Fibroblast of villous mesenchyme (primary cell): ENCODE data around the gene ADGRE1. TPM values are rescaled to one million over a fixed set of nuclear protein-coding genes. Genes with fewer than 3 reads are reported as not detected.

Experiments used
- DNase-seq: peaks from one replicate; pipeline ENCODE4 v3.0.0-alpha.2; 2010; ENCODE audit warnings: low read depth
- H3K4me3 ChIP-seq: 2 replicates; pipeline ENCODE4 v1.5.1; 2011; ENCODE audit warnings: low read depth, mild to moderate bottlenecking, low read length
- total RNA-seq: library from RNA; depleted of rRNA; stranded (reverse); fragments of >200 nt; gene quantifications from 2 replicates; pipeline ENCODE4 v1.2.3, GENCODE V29; 2012
- TF ChIP-seq, protein P1 (sequence below): IDR thresholded peaks from 2 replicates; pipeline ENCODE4 v1.5.1; 2012; ENCODE audit warnings: low read depth, mild to moderate bottlenecking, low read length; ENCODE audit not compliant: insufficient read depth

Gene ADGRE1
- total RNA-seq, 1 donor: not detected

DNA sequence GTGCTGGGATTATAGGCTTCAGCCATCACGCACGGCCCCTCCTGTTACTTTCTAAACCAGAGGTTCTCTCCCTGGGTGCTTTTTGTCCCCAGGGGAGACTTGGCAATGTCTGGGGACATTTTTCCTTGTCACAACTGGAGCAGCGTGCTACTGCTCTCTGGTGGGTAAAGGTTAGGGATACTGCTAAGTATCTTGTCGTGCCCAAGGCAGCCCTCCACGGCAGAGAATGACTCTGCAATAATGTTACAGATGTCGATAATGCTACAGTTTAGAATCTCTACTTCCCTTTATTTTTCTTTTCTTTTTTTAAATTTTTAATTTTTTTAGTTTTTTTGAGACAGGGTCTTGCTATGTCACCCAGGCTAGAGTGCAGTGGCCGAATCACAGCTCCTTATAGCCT is 38.0 kb downstream of the ADGRE1 start:
- TF ChIP-seq, protein P1, sequence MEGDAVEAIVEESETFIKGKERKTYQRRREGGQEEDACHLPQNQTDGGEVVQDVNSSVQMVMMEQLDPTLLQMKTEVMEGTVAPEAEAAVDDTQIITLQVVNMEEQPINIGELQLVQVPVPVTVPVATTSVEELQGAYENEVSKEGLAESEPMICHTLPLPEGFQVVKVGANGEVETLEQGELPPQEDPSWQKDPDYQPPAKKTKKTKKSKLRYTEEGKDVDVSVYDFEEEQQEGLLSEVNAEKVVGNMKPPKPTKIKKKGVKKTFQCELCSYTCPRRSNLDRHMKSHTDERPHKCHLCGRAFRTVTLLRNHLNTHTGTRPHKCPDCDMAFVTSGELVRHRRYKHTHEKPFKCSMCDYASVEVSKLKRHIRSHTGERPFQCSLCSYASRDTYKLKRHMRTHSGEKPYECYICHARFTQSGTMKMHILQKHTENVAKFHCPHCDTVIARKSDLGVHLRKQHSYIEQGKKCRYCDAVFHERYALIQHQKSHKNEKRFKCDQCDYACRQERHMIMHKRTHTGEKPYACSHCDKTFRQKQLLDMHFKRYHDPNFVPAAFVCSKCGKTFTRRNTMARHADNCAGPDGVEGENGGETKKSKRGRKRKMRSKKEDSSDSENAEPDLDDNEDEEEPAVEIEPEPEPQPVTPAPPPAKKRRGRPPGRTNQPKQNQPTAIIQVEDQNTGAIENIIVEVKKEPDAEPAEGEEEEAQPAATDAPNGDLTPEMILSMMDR: no peak
- no peak for DNase-seq

GRCh38 chr19:6925801-6926751 is 38.7 kb downstream of the ADGRE1 start:
- no peak overlapping the region for H3K4me3 ChIP-seq
- TF ChIP-seq, protein P1: no peak
- DNase-seq: no peak

More for the DNA sequence above, 38.0 kb downstream of the ADGRE1 start:
- no peak overlapping the region for H3K4me3 ChIP-seq

- no peak for DNase-seq
- no peak overlapping the region for H3K4me3 ChIP-seq
- TF ChIP-seq, protein P1: no peak
Measured at GRCh38 chr19:6930190-6930589, 42.8 kb downstream of the ADGRE1 start.

GRCh38 chr19:6935069-6935468 is 47.7 kb downstream of the ADGRE1 start:
- H3K4me3 ChIP-seq: no peak overlapping the region
- DNase-seq: no peak
- TF ChIP-seq, protein P1: no peak

- TF ChIP-seq, protein P1: no peak
- no peak for DNase-seq
- H3K4me3 ChIP-seq: no peak overlapping the region
Measured at GRCh38 chr19:6935618-6936017, 48.2 kb downstream of the ADGRE1 start.

DNA sequence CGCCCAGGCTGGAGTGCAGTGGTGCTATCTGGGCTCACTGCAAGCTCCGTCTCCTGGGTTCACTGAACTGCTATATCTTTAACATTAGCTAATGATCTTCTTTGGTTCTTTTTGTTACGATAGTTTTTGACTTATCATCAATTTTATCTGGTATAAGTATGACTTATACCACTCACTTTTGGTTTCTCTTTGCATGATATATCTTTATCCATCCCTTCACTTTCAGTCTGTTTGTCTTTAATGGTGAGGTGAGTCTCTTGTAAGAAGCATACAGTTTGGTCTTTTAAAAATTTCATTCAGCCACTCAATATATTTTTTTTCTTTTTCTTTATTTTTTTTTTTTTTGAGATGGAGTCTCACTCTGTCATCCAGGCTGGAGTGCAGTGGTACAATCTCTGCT is 58.4 kb downstream of the ADGRE1 start:
- TF ChIP-seq, protein P1: no peak
- no peak for DNase-seq
- H3K4me3 ChIP-seq: no peak overlapping the region
